ENCODE results near the gene PTER.

Gene PTER

DNA sequence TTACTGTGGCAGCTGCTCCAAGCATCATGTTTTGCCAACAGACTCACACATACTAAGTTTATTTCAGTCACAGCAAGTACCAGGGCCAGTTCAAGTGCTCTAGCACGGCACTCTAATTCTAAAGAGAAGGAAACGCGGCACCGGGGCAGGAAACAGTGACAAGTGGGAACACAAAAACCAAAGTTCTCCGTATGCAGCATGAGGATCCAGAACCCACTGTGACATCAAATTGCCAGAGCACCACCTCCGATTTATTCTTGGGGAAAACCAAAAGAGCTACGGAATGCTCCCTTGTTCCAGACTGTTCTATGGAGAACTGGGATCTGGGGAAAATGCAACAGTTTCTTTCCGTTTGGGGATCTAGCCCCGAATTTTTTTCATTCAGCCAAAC, 448 bp upstream of the PTER start:
- H2AFZ ChIP-seq, result peak overlapping the region; percentile 66
- TF ChIP-seq, protein P1, sequence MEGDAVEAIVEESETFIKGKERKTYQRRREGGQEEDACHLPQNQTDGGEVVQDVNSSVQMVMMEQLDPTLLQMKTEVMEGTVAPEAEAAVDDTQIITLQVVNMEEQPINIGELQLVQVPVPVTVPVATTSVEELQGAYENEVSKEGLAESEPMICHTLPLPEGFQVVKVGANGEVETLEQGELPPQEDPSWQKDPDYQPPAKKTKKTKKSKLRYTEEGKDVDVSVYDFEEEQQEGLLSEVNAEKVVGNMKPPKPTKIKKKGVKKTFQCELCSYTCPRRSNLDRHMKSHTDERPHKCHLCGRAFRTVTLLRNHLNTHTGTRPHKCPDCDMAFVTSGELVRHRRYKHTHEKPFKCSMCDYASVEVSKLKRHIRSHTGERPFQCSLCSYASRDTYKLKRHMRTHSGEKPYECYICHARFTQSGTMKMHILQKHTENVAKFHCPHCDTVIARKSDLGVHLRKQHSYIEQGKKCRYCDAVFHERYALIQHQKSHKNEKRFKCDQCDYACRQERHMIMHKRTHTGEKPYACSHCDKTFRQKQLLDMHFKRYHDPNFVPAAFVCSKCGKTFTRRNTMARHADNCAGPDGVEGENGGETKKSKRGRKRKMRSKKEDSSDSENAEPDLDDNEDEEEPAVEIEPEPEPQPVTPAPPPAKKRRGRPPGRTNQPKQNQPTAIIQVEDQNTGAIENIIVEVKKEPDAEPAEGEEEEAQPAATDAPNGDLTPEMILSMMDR (IDR thresholded peaks at IDR 0.05), result no peak
- H3K79me2 ChIP-seq, result no peaks in the 10 kb centered on the region
- no peaks in the 10 kb centered on the region for H3K36me3 ChIP-seq (ENCODE audit: control insufficient read depth, insufficient read depth, low read length)
- peak overlapping the region; percentile 48 for H3K4me3 ChIP-seq (ENCODE audit: low read depth, low read length)
- H3K4me2 ChIP-seq (ENCODE audit: low read length), result peak overlapping the region; percentile 55
- H3K4me1 ChIP-seq, result no peaks in the 10 kb centered on the region
- no peak overlapping the region for H3K9ac ChIP-seq
- no peaks in the 10 kb centered on the region for H3K9me3 ChIP-seq (ENCODE audit: control insufficient read depth, low read length)
- H3K27me3 ChIP-seq (ENCODE audit: control insufficient read depth, insufficient read depth, low read length), result no peaks in the 10 kb centered on the region
- H3K27ac ChIP-seq, result no peak overlapping the region

- Histone ChIP-seq H3K27ac (no peak overlapping the region), H3K4me3 (ENCODE audit: low read depth, low read length) (peak overlapping the region; percentile 48), H3K27me3 (ENCODE audit: control insufficient read depth, insufficient read depth, low read length) (no peaks in the 10 kb centered on the region), H3K4me1 (no peaks in the 10 kb centered on the region), H3K79me2 (no peaks in the 10 kb centered on the region), H3K9me3 (ENCODE audit: control insufficient read depth, low read length) (no peaks in the 10 kb centered on the region), H3K36me3 (ENCODE audit: control insufficient read depth, insufficient read depth, low read length) (no peaks in the 10 kb centered on the region), H2AFZ (no peak overlapping the region), H3K9ac (no peak overlapping the region), H3K4me2 (ENCODE audit: low read length) (peak overlapping the region; percentile 55)
- TF ChIP-seq, protein P1 (IDR thresholded peaks at IDR 0.05), result no peak
Measured at GRCh38 chr10:16437540-16437894, 707 bp downstream of the PTER start.

DNA sequence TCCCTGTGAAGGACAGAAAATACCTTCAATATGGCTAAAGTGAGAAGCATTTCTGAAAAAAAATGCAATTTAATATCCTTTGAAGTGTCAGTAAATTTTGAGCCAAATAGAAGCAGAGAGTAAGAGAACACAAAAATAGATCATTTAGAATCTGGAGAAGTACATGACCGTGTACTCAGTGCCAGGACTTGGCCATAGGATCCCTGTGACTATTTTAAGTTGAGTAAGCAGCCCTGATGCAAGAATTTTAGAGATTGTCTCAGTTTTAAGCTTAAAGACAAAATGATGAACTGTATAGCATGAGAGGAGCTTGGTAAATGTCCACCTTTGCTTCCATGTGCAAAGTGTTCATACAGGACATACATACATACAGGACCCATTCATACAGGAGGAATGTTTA, 2.5 kb downstream of the PTER start:
- Histone ChIP-seq H3K27ac (no peak overlapping the region), H3K4me1 (no peaks in the 10 kb centered on the region), H3K79me2 (no peaks in the 10 kb centered on the region), H3K9me3 (ENCODE audit: control insufficient read depth, low read length) (no peaks in the 10 kb centered on the region), H2AFZ (no peak overlapping the region), H3K4me3 (ENCODE audit: low read depth, low read length) (no peak overlapping the region), H3K27me3 (ENCODE audit: control insufficient read depth, insufficient read depth, low read length) (no peaks in the 10 kb centered on the region), H3K36me3 (ENCODE audit: control insufficient read depth, insufficient read depth, low read length) (no peaks in the 10 kb centered on the region), H3K4me2 (ENCODE audit: low read length) (no peak overlapping the region), H3K9ac (no peak overlapping the region)
- TF ChIP-seq, protein P1 (IDR thresholded peaks at IDR 0.05), result no peak

GRCh38 chr10:16440396-16441133, 3.8 kb downstream of the PTER start:
- Histone ChIP-seq H2AFZ (peak overlapping the region; percentile 74), H3K27ac (peak overlapping the region; percentile 25), H3K4me3 (ENCODE audit: low read depth, low read length) (no peak overlapping the region), H3K36me3 (ENCODE audit: control insufficient read depth, insufficient read depth, low read length) (no peaks in the 10 kb centered on the region), H3K4me1 (no peaks in the 10 kb centered on the region), H3K4me2 (ENCODE audit: low read length) (peak overlapping the region; percentile 56), H3K79me2 (no peaks in the 10 kb centered on the region), H3K9me3 (ENCODE audit: control insufficient read depth, low read length) (no peaks in the 10 kb centered on the region), H3K27me3 (ENCODE audit: control insufficient read depth, insufficient read depth, low read length) (no peaks in the 10 kb centered on the region), H3K9ac (no peak overlapping the region)
- TF ChIP-seq, protein P1 (IDR thresholded peaks at IDR 0.05), result no peak
